ENCODE data around the gene SMCP.

SMCP gene

DNA sequence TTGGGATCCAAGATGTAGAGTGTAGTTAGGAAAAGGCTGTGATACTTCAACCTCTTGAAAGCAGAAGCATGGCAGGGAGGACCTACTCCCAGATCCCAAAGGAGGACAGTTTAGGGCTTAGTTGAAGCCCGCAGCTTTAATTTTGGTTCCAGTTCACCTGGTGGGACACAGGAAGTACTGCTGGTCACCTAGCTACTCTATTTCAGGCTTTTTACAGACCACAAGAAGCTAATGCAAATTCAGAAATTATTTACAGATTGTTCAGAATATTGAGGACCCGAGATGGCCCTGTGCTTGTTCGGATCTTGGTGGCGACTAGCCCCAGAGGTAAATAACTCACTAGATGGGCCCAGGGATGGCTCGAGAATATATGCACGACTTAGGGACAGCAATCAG lies 6.4 kb upstream of the SMCP start:
- TF ChIP-seq, protein P1, sequence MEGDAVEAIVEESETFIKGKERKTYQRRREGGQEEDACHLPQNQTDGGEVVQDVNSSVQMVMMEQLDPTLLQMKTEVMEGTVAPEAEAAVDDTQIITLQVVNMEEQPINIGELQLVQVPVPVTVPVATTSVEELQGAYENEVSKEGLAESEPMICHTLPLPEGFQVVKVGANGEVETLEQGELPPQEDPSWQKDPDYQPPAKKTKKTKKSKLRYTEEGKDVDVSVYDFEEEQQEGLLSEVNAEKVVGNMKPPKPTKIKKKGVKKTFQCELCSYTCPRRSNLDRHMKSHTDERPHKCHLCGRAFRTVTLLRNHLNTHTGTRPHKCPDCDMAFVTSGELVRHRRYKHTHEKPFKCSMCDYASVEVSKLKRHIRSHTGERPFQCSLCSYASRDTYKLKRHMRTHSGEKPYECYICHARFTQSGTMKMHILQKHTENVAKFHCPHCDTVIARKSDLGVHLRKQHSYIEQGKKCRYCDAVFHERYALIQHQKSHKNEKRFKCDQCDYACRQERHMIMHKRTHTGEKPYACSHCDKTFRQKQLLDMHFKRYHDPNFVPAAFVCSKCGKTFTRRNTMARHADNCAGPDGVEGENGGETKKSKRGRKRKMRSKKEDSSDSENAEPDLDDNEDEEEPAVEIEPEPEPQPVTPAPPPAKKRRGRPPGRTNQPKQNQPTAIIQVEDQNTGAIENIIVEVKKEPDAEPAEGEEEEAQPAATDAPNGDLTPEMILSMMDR (IDR thresholded peaks at IDR 0.05; ENCODE audit: control extremely low read depth, extremely low read depth, low read depth, missing control alignments) = no peak
- no peak for DNase-seq (ENCODE audit: extremely low spot score)
- CTCF ChIA-PET = interaction anchor here (0.9 to 6.0 kb wide), 13 partner anchors 9 to 406 kb away, joined by 3 to 131 read pairs (median 6); partner anchors contain the start of gene IVL
- POLR2A ChIA-PET = no interaction called here

DNA sequence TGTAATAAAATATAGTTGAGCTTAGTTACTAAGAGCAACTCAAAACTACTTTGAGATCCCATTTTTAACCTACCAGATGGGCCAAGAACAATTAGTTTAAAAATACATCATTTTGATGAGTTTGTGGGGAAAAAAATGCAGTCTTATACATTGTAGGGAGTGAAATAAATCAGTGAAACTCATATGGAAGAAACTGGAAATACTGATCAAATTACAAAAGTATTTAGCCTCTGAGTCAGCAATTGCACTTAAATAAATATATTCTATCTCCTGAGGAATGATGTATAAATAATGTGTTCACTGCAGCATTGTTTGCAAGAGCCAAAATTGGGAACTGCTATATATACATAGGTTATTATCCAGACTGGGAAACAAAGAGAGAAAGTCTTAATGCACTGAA lies 4.6 kb upstream of the SMCP start:
- POLR2A ChIA-PET = no interaction called here
- CTCF ChIA-PET = interaction anchor here (1.2 to 6.0 kb wide), 4 partner anchors 38 to 347 kb away, joined by 3 to 131 read pairs (median 52); partner anchors contain the start of gene IVL

GRCh38 chr1:152876827-152877226 lies 1.3 kb upstream of the SMCP start:
- ChIA-PET CTCF (interaction anchor here (1.0 to 2.8 kb wide), 4 partner anchors 12 to 316 kb away, joined by 3 to 11 read pairs (median 6); no protein-coding TSS in a partner anchor), POLR2A (no interaction called here)
- TF ChIP-seq, protein P1 (IDR thresholded peaks at IDR 0.05; ENCODE audit: control extremely low read depth, extremely low read depth, low read depth, missing control alignments) = no peak
- no peak for DNase-seq (ENCODE audit: extremely low spot score)

More for the DNA sequence above, 4.6 kb upstream of the SMCP start:
- DNase-seq (ENCODE audit: extremely low spot score) = no peak
- TF ChIP-seq, protein P1 (IDR thresholded peaks at IDR 0.05; ENCODE audit: control extremely low read depth, extremely low read depth, low read depth, missing control alignments) = no peak

- no peak for DNase-seq (ENCODE audit: extremely low spot score)
- ChIA-PET POLR2A (no interaction called here), CTCF (interaction anchor here (0.9 to 2.5 kb wide), 5 partner anchors 9 to 46 kb away, joined by 3 to 15 read pairs (median 9); no protein-coding TSS in a partner anchor)
- TF ChIP-seq, protein P1 (IDR thresholded peaks at IDR 0.05; ENCODE audit: control extremely low read depth, extremely low read depth, low read depth, missing control alignments) = no peak
Measured at GRCh38 chr1:152879559-152880198, 1.6 kb downstream of the SMCP start.

DNA sequence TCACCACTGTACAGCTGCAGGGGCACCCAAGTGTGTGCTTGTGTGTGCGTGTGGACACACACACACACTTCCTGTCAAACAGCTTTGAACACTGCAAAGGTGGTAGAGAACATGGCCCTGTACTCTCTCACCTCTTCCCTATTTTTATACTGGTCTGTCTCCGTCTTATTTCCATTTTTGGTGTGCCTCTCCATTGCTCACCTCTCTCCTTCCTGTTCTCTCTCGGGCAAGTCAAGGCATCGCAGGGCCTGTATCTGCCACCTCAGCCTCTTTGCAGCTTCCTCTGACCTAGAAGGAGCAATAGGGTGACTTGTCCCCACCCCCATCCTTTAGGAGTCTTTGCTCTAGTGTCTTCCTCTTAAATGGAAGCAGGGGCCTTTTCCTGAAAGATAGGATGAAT lies 2.2 kb downstream of the SMCP start:
- TF ChIP-seq, protein P1 (IDR thresholded peaks at IDR 0.05; ENCODE audit: control extremely low read depth, extremely low read depth, low read depth, missing control alignments) = no peak
- ChIA-PET POLR2A (no interaction called here), CTCF (interaction anchor here (0.9 kb wide), 1 partner anchor 46 kb away, joined by 3 read pairs; no protein-coding TSS in a partner anchor)
- no peak for DNase-seq (ENCODE audit: extremely low spot score)

GRCh38 chr1:152880907-152881306 lies 2.8 kb downstream of the SMCP start:
- ChIA-PET POLR2A (no interaction called here), CTCF (no interaction called here)
- TF ChIP-seq, protein P1 (IDR thresholded peaks at IDR 0.05; ENCODE audit: control extremely low read depth, extremely low read depth, low read depth, missing control alignments) = no peak
- DNase-seq (ENCODE audit: extremely low spot score) = peak; percentile 54
